HepG2 (cell line): ENCODE results near the gene KANSL3. TPM values are rescaled to one million over a fixed set of nuclear protein-coding genes. Genes with fewer than 3 reads are reported as not detected.

Experiments used
- AKAP8 ChIP-seq: sonication (generic); formaldehyde crosslinking; IDR thresholded peaks from 2 replicates; pipeline ENCODE4 v1.5.1; 2020; ENCODE audit warnings: mild to moderate bottlenecking, missing genetic modification reagents
- EP300 ChIP-seq, 3 experiments: sonication (generic) in 1 of 3; formaldehyde crosslinking in 1 of 3; IDR thresholded peaks; 2 replicates each; pipeline versions ENCODE4 v1.5.1 to v1.6.1; 2011 to 2020; ENCODE audit warnings: low read depth in 2 of 3, low read length in 2 of 3, borderline replicate concordance in 1 of 3, improper control_type of control experiment in 1 of 3, mild to moderate bottlenecking in 1 of 3, missing genetic modification reagents in 1 of 3, moderate library complexity in 1 of 3
- GABPB1 ChIP-seq: IDR thresholded peaks from 2 replicates; pipeline ENCODE4 v1.6.1; 2016; ENCODE audit warnings: mild to moderate bottlenecking, missing genetic modification reagents, moderate library complexity, missing compliant biosample characterization
- GFI1 ChIP-seq: sonication (generic); formaldehyde crosslinking; IDR thresholded peaks from 2 replicates; pipeline ENCODE4 v1.5.0; 2020; ENCODE audit warnings: missing genetic modification reagents, mild to moderate bottlenecking, borderline replicate concordance
- GMEB2 ChIP-seq: IDR thresholded peaks from 2 replicates; pipeline ENCODE4 v1.6.1; 2016; ENCODE audit warnings: missing biosample characterization, missing genetic modification reagents, low read depth
- HDAC1 ChIP-seq: sonication (generic); formaldehyde crosslinking; IDR thresholded peaks from 2 replicates; pipeline ENCODE4 v1.5.1; 2020; ENCODE audit warnings: mild to moderate bottlenecking, missing genetic modification reagents
- HDAC2 ChIP-seq: sonication (generic); formaldehyde crosslinking; IDR thresholded peaks from 2 replicates; pipeline ENCODE4 v1.4.0; 2020; ENCODE audit warnings: missing genetic modification reagents
- HOXA3 ChIP-seq: sonication (generic); formaldehyde crosslinking; IDR thresholded peaks from 2 replicates; pipeline ENCODE4 v1.5.0; 2020; ENCODE audit warnings: missing genetic modification reagents
- KLF16 ChIP-seq, 2 experiments: sonication (generic) in 1 of 2; formaldehyde crosslinking in 1 of 2; IDR thresholded peaks; 2 replicates each; pipeline versions ENCODE4 v1.6.1 to v1.8.0; 2016 to 2023; ENCODE audit warnings: missing genetic modification reagents in 2 of 2, missing compliant biosample characterization in 1 of 2
- MXD4 ChIP-seq: IDR thresholded peaks from 2 replicates; pipeline ENCODE4 v1.6.1; 2016; ENCODE audit warnings: mild to moderate bottlenecking, missing biosample characterization, missing genetic modification reagents
- RXRA ChIP-seq: sonication (generic); formaldehyde crosslinking; IDR thresholded peaks from 2 replicates; pipeline ENCODE4 v1.5.1; 2020; ENCODE audit warnings: missing genetic modification reagents
- SP140L ChIP-seq: sonication (generic); formaldehyde crosslinking; IDR thresholded peaks from 2 replicates; pipeline ENCODE4 v1.4.0; 2020; ENCODE audit warnings: missing genetic modification reagents, borderline replicate concordance
- STAT5B ChIP-seq: sonication (generic); formaldehyde crosslinking; IDR thresholded peaks from 2 replicates; pipeline ENCODE4 v1.4.0; 2020; ENCODE audit warnings: missing genetic modification reagents
- ZBTB49 ChIP-seq: sonication (generic); formaldehyde crosslinking; IDR thresholded peaks from 2 replicates; pipeline ENCODE4 v1.4.0; 2020; ENCODE audit warnings: missing genetic modification reagents, borderline replicate concordance
- ZFP90 ChIP-seq: sonication (generic); formaldehyde crosslinking; IDR thresholded peaks from 2 replicates; pipeline ENCODE4 v1.8.0; 2022; ENCODE audit warnings: missing genetic modification reagents, mild to moderate bottlenecking, inconsistent platforms, borderline replicate concordance
- ZMYM2 ChIP-seq: sonication (generic); formaldehyde crosslinking; IDR thresholded peaks from 2 replicates; pipeline ENCODE4 v1.8.0; 2022; ENCODE audit warnings: mild to moderate bottlenecking, missing genetic modification reagents
- ZNF549 ChIP-seq: sonication (generic); formaldehyde crosslinking; IDR thresholded peaks from 2 replicates; pipeline ENCODE4 v1.5.0; 2020; ENCODE audit warnings: missing genetic modification reagents
- ZNF605 ChIP-seq: sonication (generic); formaldehyde crosslinking; IDR thresholded peaks from 2 replicates; pipeline ENCODE4 v1.8.0; 2022; ENCODE audit warnings: mild to moderate bottlenecking, missing genetic modification reagents
- ZNF7 ChIP-seq: IDR thresholded peaks from 2 replicates; pipeline ENCODE4 v1.6.1; 2016; ENCODE audit warnings: missing biosample characterization, missing genetic modification reagents
- ZNF710 ChIP-seq: sonication (generic); formaldehyde crosslinking; IDR thresholded peaks from 2 replicates; pipeline ENCODE4 v1.5.0; 2020; ENCODE audit warnings: mild to moderate bottlenecking, missing genetic modification reagents, borderline replicate concordance
- polyA plus RNA-seq, 8 experiments: library from polyadenylated mRNA; depleted of rRNA in 3 of 8; stranded (reverse) in 7 of 8; unstranded in 1 of 8; fragments of >200 nt; fragmentation: Illumina TruSeq in 4 of 8; extraction: Trizol in 4 of 8; gene quantifications; 2 replicates each; pipeline versions ENCODE4 v1.2.1 to v1.2.3, GENCODE V29; 2011 to 2016; ENCODE audit warnings: low read depth in 4 of 8, missing spikeins in 1 of 8, mixed read lengths in 1 of 8; ENCODE audit not compliant: insufficient read depth in 1 of 8
- total RNA-seq, 5 experiments: library from RNA; depleted of rRNA; stranded (reverse); fragments of >200 nt; fragmentation: Illumina TruSeq; extraction: Trizol; gene quantifications; 2 replicates each; pipeline ENCODE4 v1.2.3, GENCODE V29; 2016; ENCODE audit warnings: low read depth in 1 of 5

KANSL3 gene
- total and polyA plus RNA-seq, 2 of the 13 experiments (the other 11 are each of a cell fraction or from before 2014, with no cell fraction given), result 20.8 to 37.3 TPM

- 0 out of 2 replicates have a peak, but pooled peaks have one; percentile 58 for TF ChIP-seq ZNF549 (CRISPR knock-in tag)
- peak; percentile 37; the same call in 1 of the 2 replicates for TF ChIP-seq ZNF7 (CRISPR knock-in tag)
- peak; percentile 74 for TF ChIP-seq GMEB2 (CRISPR knock-in tag)
- no peak; the same call in 1 of the 2 replicates for TF ChIP-seq ZNF605 (CRISPR knock-in tag)
- TF ChIP-seq HOXA3 (CRISPR knock-in tag), result peak; percentile 96
- no peak for TF ChIP-seq ZBTB49 (CRISPR knock-in tag)
- peak; percentile 60; the same call in 1 of the 2 replicates for TF ChIP-seq STAT5B (CRISPR knock-in tag)
- peak; percentile 91; the same call in 1 of the 2 replicates for TF ChIP-seq SP140L
- peak; percentile 97 for TF ChIP-seq HDAC1
- TF ChIP-seq EP300 (IDR thresholded peaks at IDR 0.05; ENCODE audit: low read depth in 2 of 2, low read length in 2 of 2), result peak; percentile 31 to 38; a peak in 3 of 4 replicates
- TF ChIP-seq EP300 (CRISPR knock-in tag; IDR thresholded peaks at IDR 0.05; ENCODE audit: borderline replicate concordance), result peak; percentile 47; the same call in 1 of the 2 replicates
- TF ChIP-seq RXRA, result peak; percentile 90
- TF ChIP-seq ZMYM2 (CRISPR knock-in tag), result peak; percentile 98
- TF ChIP-seq GFI1, result peak; percentile 91
- peak; percentile 93; the same call in 1 of the 2 replicates for TF ChIP-seq AKAP8 (CRISPR knock-in tag)
- TF ChIP-seq KLF16 (CRISPR knock-in tag; IDR thresholded peaks at IDR 0.05), result peak in 1 of 2 experiments; percentile 88; a peak in 2 of 4 replicates
- TF ChIP-seq MXD4 (CRISPR knock-in tag), result peak; percentile 97
- TF ChIP-seq ZFP90, result peak; percentile 66; the same call in 1 of the 2 replicates
- peak; percentile 95 for TF ChIP-seq HDAC2 (CRISPR knock-in tag)
- peak; percentile 82 for TF ChIP-seq GABPB1 (CRISPR knock-in tag)
- no peak for TF ChIP-seq ZNF710 (CRISPR knock-in tag)
These were observed 87.9 kb downstream of the KANSL3 start (continued) for GRCh38 chr2:96549967-96550786.
